HS-27A (cell line): Measurements from ENCODE around the gene C10orf53.

ENCODE experiments used
- DNase-seq: peaks from one replicate; pipeline ENCODE4 v3.0.0-alpha.2; 2012; ENCODE audit warnings: low read depth, missing footprints

C10orf53 gene

GRCh38 chr10:49679480-49679893, at the start of gene C10orf53:
Gene C10orf53, plus strand, starts transcription at chr10:49679651. Its CDS starts 47 bp downstream, at chr10:49679698.
- DNase-seq, result no peak

GRCh38 chr10:49631975-49632374, 47.5 kb upstream of the C10orf53 start:
- no peak for DNase-seq

- DNase-seq, result no peak
Measured at GRCh38 chr10:49632406-49633317, 46.8 kb upstream of the C10orf53 start.

GRCh38 chr10:49633327-49634068, 46.0 kb upstream of the C10orf53 start:
- no peak for DNase-seq

GRCh38 chr10:49634069-49634660, 45.3 kb upstream of the C10orf53 start:
- DNase-seq, result no peak

GRCh38 chr10:49642311-49642710, 37.1 kb upstream of the C10orf53 start:
- DNase-seq, result no peak

GRCh38 chr10:49643241-49644034, 36.0 kb upstream of the C10orf53 start:
- DNase-seq, result no peak

GRCh38 chr10:49644035-49644646, 35.3 kb upstream of the C10orf53 start:
- DNase-seq, result no peak

GRCh38 chr10:49645417-49645816, 34.0 kb upstream of the C10orf53 start:
- DNase-seq, result no peak

GRCh38 chr10:49645871-49646870, 33.3 kb upstream of the C10orf53 start:
- no peak for DNase-seq

GRCh38 chr10:49647554-49647953, 31.9 kb upstream of the C10orf53 start:
- DNase-seq, result no peak

- DNase-seq, result no peak
Measured at GRCh38 chr10:49647985-49648795, 31.3 kb upstream of the C10orf53 start.

- no peak for DNase-seq
Measured at GRCh38 chr10:49649294-49649693, 30.2 kb upstream of the C10orf53 start.

GRCh38 chr10:49649936-49650723, 29.3 kb upstream of the C10orf53 start:
- DNase-seq, result no peak

- no peak for DNase-seq
Measured at GRCh38 chr10:49650724-49651034, 28.8 kb upstream of the C10orf53 start.

- DNase-seq, result no peak
Measured at GRCh38 chr10:49651039-49651835, 28.2 kb upstream of the C10orf53 start.

GRCh38 chr10:49651917-49652316, 27.5 kb upstream of the C10orf53 start:
- no peak for DNase-seq
